NCI-H748 (cell line): ENCODE measurements around the gene STC2.

Source experiments
- DNase-seq: peaks from one replicate; lab custom pipeline; 2025; ENCODE audit not compliant: unreplicated experiment; lab: John Stamatoyannopoulos, UW

The STC2 gene

DNA sequence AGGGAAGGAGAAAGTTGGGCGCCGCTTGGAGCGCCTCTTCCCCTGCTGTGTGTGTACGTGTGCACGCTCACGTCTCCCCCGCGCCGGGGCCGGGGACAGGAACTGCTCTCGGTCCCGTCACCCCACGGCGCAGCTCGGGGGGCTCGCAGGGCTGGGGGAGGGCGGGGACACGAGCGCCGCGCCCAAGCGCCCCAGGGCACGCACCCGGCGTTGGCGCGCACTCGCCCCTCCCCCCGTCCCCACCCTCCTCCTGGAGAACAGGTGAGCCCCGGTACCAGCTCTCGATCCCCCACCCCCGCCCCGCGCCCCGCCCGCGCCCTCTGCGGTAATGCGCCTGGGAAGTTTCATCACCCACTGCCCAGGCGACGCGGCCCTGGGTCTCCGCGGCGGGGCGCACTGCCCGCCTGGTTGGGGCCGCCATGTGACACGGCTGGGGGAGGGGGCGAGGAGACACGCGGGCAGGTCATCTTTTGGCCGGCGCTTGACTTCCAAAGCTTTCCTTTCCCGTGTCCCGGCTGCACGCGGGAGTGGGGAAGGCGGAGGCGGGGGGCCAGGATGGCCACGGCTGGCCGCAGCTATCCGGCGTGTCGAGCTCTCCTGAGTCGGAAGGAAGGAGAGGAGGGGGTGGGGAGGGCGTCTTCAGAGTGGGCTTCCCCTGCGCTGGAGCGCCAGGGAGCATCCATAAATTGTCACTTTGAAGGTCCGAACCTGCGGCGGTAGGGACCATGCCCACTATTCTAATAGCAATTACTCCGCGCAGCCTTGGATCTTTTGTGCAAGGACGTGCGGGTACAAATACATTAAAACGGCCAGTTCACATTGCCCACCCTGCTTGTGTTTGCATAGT lies 1.5 kb upstream of the STC2 start:
- peak; percentile 87 for DNase-seq

DNA sequence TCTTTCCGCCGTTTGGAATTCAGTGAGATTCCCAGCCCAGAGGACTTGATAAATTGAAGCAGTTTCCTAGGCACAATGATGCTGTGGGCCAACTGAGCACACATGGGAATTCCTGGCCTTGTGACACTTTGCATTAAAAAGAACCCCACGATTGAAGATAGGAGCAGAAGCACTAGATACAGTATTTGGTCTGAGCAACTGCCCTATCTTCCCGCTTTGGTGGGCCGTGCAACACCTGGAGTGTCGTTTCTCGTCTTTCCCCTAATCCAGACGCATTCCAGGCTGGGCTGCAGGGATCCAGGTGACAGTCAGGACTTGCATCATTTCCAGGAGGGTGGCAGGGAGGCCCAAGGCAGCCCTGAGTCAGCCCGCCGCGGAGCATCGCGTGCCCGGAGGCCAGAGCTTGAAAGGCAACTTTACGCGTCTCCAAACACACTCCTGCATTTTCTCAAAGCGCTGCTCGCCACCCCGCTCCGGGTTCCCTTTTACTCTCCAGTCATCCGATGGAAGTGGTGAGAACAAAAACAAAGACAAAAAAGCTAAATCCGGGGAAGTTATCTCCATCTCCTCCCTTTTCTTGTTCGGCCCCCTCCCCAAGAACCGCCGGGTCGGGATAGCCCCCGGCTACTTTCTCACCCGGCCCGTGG lies 753 bp upstream of the STC2 start:
- DNase-seq = peak; percentile 75

DNA sequence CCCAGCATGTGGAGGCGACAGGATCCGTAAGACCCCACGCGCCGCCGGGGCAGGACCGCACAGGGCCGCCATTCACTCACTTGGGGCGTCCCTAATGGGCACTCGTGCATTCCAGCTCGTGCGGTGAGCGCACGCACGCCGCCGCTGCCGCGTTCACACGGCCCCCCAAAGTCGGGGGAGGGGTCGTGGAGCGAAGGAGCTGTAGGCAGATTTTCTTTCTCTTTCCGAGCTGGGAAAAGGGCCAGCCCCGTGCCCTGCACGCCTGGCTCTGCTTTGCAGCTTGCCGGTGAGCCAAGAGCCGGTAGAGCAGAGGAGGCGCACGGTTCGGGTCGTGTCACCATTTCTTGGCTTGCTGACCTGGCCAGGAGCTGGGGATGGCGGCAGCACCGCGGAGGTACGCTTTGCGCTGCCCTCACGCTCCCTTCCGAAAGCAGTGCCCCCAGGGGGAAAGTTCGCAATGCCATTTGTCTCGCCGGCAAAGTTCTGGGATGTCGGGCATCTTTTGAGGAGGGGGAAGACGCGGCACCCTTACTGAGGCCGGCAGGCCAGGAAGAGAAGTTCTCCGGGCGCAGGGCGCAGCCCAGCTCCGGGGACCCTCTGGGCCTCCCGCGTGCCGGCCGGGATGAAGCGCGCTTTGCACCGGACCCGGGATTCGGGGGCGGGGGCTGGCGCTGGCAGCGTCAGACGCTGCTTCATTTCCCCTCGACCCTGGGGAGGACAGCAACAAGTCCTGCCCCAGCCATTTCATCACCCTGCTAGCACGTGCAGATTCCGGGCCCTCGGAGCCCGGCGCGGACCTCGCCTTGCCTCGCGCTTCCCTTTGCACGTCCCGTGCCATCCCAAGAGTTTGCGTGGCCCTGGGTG lies 898 bp downstream of the STC2 start:
- DNase-seq = peak; percentile 55

DNA sequence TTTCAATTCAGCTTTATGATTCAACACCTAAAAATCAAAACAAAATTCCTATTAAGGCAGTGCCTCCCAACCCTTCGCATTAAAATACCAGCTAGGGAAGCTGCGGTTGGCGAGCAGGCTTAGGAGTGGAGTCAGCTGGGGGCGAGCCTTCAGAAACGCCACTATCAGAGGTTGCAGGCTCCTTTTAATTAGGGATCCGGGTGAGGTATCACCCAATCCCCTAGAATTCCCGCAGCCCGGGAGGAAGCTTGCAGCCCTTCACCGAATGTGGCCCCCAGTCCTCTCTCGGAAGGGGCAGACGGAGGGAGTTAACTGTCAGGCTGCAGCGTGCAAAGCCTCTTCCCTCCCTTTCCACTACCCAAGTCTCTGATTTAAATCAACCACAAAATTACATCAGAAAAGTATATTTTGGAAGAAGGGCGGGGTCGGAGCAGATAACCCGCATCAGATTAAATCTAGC lies 1.7 kb downstream of the STC2 start:
- no peak for DNase-seq

DNA sequence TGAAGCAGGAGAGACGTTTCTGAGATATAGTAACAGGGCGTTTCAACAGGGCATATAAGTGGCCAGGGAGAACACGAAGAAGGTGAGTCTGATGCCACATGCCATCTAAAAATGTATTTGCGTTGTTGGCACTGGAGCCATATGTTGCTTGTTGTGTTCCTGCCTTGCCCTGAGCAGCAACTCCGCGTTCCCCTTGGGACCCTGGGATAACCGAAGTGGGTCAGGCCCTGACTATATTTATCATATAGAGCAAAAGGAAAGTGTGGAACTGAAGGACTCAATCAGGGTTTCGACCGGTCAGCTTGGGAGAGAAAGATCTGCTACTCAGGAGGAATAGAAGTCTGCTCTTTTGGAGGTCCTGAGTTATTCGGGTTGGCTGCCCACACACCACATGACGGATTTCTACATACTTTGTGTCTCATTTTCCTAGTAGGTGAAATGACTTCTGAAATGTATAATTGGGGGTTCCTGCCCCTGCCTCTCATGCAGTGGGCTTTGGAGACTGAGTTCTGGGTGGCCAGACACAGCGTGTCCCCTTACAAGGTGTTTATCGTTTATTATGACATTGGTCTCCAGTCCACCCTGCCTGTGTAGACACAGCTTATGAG lies 3.0 kb downstream of the STC2 start:
- DNase-seq = no peak

DNA sequence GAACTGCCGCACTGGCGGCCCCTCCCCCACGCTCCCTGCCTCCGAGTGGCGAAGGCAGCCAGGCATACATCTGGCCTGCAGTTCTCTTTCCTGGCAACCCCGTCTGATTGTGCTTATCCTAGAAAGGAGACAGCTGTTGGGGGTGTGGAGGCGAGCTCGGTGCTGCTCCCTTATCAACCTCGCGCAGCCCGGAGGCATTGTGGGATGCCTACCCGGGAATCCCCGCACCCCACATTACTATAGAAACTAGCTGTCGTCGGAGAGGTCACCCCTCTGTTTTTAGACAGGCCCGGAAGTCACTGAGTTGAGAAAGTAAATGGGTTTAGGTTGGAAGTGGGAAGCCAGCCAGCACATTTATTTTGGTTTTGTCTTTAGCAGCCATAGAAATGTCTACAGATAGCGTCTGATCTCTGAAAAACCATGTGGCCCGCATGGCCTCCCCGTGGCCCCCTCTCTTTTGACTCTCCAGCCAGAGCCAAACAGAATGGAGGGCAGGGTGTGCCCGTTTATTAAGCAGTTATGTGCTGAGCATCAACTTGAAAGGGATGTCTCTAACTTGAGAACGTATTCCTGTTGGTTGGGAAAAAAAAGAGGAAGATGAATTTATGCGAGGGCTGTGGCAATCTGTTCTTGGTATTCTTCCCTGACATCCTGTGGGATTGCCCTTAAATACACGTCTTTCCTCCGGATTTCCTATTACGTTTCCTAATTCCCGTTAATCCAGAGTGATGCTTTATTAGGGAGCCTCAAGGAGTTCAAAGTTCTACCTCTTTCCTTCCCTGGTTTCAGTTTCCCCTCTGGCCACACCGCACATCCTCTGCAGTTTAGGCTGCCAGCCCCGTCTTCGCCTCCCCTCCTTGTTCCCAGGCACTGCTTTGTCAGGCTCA lies 3.9 kb downstream of the STC2 start:
- DNase-seq = no peak

DNA sequence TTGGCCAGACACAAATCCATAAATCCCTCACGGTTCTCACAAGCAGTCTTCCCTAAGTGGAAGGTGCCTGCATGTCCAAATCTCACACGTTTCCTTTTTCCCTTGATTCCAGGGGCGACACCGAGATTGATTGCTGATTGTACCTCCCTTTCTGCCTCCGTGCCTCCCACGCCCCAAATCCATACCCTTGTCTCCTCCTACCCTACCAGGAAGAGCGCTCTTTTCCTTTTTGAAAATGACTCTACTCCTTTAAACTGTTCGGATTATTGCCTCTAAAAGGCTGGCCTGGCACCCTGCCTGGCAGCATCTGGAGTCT lies 4.5 kb downstream of the STC2 start:
- no peak for DNase-seq

DNA sequence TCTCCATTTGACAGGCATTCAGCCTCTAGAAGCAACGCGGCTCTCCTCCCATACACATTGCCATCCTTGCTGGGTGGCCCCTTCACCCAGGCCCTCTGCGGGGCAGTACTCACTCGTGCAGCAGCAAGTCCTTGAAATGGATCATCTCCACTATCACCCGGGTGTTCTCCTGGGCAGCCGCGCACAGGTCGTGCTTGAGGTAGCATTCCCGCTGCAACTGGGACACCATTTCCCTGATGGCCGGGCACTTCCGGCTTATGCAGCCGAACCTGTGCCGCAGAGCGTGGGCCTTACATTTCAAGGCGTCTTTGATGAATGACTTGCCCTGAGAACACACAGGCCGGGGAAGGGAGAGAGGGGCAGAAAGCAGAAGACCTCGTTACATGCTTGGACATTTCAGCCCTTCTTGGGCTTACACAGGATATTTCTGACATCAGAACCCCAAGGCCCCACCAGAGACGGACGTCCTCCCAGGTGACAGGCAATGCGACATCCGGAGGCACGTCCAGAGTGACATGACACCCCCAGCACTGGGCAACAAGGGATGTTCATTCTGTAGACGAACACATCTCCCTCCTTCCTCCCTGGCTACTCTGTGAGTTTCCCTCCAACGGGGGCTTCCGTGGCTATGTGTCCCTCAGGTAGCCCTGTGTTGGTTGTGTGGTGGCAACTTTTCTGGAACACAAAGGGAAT lies 5.0 kb downstream of the STC2 start:
- no peak for DNase-seq

DNA sequence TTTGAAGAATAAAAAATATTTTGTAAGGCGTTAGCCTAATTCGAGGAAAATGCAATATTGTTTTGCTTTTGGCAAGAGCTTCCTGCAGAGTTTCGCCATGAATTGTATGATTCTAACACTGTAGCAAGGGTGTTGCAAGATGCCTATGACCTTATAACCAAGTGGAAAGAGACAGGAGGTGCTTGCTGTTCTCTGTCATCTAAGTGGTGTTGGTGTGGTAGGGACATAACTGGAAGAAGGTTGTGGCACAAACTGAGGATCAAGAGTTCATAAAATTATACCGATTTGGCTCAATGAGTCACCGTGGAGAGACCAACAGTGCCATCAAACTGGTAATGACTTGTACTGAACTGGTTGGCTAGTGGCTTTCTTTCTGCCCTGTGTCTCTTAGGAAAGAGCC lies 6.3 kb downstream of the STC2 start:
- no peak for DNase-seq

DNA sequence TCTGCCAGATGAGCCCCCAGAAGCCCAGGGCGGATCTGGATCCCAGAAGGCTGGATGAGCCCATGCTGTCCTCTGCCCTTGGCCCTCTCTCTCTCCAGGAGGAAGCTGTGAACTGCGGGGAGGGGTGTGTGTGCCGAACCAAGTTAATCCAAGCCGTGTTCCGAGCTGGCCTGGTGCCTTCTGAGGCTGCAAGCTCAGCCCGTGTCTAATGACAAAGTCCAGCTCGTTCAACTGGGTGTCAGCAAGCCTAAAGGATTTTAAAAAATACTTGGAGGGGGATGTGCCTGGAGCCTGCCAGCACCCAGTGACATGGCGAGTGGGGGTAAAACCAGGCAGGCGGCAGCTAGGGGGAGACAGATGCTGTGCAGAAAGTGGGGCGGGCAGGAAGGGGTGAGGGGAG lies 8.0 kb downstream of the STC2 start:
- DNase-seq = no peak

DNA sequence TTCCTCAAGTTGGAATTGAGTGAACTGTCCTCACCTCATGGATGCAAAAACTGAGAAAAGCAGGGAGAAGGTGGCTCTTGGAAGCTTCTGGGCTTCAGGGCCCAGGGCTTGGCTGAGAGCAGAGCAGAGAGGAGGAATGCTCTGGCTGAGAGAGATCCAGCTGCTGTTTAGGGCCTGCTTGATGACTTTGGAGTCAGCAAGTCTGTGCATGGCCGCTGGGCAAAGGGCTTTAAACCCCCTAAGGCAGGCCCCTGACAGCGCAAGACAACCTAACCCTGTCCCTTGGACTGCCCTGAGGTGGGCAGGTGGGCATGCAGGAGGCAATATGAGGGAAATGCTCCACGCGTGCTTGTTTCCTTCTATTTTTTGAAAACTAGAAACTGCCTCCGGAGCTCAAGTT lies 8.6 kb downstream of the STC2 start:
- DNase-seq = no peak

DNA sequence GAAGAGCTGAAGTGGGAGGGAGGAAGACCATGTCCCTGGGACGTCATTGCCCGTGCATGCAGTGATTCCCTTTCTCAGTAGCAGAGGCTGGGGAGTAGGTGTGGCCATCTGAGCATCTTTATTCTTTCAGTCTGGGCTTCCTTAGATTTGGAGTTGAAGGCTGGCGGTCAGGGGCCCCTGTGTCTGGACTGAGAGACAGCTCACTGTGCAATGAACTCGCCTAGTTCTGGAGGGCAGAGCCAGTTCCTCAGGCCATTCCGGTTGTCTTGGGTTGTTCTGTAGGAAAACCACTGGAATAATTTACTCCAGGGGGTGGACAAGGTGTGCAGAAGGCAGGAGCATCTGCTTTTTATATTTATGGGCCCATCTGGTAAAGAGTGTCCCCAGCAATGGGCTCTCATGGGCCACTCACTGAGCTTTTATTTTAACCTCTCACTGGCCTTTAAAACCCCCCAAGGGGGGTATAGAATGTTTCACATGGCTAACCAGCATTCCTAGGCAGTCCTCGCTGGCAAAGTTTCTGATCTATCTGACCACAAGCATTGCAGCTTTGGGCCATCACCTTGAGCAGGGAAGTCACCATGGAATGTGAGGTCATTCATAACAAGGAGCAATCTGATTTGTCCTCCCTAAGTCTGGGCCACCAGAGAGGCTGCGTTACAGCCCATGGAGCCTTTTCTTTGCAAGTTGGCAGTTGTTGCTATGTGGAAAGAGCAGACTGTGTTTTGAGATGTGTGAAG lies 9.2 kb downstream of the STC2 start:
- DNase-seq = no peak

DNA sequence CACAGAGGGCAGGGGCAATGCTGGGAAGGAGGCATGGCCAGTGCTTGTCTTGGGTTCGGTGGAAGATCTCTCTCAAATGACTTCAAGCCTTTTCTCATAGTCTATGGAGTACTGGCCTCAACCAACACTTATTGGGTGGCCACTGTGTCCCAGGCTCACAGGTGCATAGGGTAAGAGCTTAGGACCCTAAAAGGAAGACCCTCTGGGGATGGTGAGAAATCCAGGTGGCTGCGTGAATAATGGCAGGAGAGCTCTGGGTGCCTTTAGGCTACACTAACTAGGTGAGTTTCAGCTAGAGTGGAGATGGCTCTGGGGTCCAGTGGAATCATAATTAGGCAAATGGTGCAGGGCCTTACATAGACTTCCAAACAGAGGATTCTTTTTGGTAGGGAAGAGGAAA lies 9.9 kb downstream of the STC2 start:
- no peak for DNase-seq

DNA sequence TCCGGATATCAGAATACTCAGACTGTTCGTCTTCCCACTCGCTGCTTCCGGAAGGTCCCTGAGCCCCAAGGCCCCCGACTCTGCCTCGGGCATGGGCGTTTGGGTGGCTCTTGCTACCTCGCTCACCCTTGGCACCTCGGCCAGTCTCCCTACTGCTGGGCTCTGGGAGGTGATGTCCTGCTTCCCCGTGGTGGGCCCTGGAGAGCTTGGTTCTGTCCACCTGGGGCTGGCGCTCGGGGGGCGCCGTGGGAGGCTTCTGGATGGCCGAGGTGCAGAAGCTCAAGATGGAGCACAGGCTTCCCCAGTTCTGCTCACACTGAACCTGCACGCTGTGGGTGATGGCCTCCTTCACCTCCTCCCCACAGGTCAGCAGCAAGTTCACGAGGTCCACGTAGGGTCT lies 10.4 kb downstream of the STC2 start:
- DNase-seq = no peak

DNA sequence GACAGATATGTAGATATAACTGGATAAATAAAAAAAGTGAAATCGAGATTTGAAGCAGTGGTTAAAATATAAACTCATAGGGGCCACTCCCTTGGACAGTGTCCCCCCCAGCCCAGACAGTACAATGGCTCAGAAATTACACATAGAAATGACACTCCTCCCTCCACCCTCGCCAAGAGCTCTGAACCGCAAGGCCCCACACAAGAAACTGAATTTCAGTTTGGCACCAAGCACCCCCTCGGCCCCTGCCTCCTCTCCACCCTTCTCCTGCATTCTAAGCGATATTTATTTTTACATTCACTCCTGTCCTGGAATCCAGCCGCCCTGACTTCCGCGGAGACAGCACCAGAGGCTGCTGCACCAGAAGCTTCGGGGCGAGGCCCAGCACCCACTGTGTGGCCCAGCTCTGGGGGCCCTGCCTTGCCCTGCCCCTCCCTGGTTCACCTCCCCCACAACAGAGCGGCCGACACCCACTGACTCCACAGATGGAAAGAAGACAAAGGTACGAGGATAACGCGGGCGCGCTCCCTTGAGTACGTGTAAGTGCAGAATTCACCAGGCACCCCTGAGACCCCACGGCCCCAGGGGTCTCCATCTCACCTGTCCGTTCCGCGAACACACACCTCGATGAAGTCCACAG lies 11.0 kb downstream of the STC2 start:
- no peak for DNase-seq

DNA sequence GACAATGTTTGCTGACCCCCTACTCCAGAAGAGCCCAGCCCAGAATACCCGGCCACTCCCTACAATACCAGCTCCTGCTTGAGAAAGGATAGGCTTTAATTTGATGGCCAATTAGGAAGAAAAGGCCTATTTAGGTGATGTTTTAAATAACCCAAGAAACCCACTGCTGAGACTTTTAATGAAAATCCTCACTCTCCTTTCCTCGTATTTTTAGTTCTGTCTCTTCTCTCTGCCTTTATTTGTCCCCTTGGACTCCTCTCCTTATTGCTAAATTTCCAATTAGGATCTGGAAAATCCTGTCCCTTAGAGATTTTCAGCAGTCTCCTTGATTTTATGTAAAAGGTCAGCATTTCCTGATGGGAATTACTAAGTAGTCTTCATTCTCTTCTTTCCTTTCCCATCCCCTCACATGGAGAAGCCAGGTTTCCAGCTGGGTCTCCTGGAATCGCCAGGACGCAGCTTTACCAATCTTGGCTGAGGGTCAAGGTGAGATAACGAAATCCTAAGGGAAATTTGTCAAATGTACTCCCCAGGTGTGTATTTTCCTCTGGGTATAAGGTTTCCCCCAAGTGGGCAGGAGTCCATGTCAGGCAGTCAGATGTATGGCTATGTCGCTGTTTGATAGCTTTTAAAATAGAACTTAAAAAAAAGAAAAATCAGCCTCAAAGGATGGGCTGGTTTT lies 11.7 kb downstream of the STC2 start:
- no peak for DNase-seq

DNA sequence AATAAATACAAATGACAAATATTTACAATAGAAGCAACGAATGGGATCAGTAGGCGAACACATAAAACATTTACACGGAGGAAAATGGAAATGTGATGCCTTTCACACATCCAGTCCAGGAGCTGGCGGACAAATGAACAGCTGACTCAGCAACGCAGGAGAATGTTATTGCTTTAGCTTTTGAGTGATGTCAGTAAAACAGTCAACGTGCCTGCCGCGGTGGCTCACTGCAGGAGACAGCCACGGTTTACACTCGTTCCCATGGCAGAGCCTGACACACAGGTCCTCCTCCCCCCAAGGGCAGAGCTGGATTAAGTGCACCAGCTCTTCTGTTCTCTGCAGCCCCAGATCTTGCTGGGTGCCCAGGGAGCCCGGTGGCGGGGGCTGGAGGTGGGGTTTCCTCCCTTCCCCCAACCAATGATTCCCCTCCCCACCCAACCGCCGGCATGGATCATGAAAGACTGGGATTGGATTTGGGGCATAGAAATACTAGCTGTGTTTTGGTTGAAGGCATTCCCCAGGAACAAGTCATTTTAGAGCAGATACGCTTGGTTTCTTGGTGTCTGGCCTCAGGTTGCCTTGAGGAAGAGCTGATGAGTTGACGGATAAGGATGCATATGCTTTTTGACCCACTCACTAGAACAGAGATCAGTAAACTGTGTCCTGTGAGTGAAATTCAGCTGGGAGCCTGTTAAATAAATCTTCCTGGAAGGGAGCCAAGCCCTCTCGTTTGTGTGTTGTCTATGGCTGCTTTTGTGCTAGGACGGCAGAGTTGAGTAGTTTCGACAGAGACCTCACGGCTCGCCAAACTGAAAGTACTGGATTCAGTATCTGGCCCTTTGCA lies 12.5 kb downstream of the STC2 start:
- peak; percentile 97 for DNase-seq
